ENCODE data around the gene RELL1. TPM values are rescaled to one million over a fixed set of nuclear protein-coding genes. Genes with fewer than 3 reads are reported as not detected.

RELL1 gene
- total RNA-seq, 1 donor = 61.2 TPM

GRCh38 chr4:37597034-37597433 is 89.1 kb downstream of the RELL1 start:
- no peak for DNase-seq (ENCODE audit: insufficient read length, low spot score, missing footprints)
- no peak overlapping the region for H2AFZ ChIP-seq (ENCODE audit: low read length)
- no peaks in the 10 kb centered on the region for H3K9me3 ChIP-seq (ENCODE audit: low read depth, low read length)
- H3K27me3 ChIP-seq (ENCODE audit: insufficient read depth, low read length) = no peaks in the 10 kb centered on the region
- no peaks in the 10 kb centered on the region for H3K79me2 ChIP-seq (ENCODE audit: insufficient read depth, low read length)
- H3K36me3 ChIP-seq (ENCODE audit: insufficient read depth, low read length) = no peaks in the 10 kb centered on the region
- H3K27ac ChIP-seq (ENCODE audit: low read depth, low read length) = no peak overlapping the region
- H3K4me3 ChIP-seq (ENCODE audit: insufficient read depth, low read length) = no peak overlapping the region
- no peak for TF ChIP-seq CTCF (IDR thresholded peaks at IDR 0.05; ENCODE audit: extremely low read depth, low read depth, low read length)
- H3K4me1 ChIP-seq (ENCODE audit: insufficient read depth, low read length) = peaks cover 6% of the 10 kb centered on the region
- no peaks in the 10 kb centered on the region for H4K20me1 ChIP-seq (ENCODE audit: insufficient read depth, low read length)
- no peak overlapping the region for H3K4me2 ChIP-seq (ENCODE audit: insufficient read depth, low read length)

GRCh38 chr4:37595875-37596680 is 90.1 kb downstream of the RELL1 start:
- no peaks in the 10 kb centered on the region for H3K36me3 ChIP-seq (ENCODE audit: insufficient read depth, low read length)
- DNase-seq (ENCODE audit: insufficient read length, low spot score, missing footprints) = no peak
- H3K79me2 ChIP-seq (ENCODE audit: insufficient read depth, low read length) = no peaks in the 10 kb centered on the region
- H3K9me3 ChIP-seq (ENCODE audit: low read depth, low read length) = no peaks in the 10 kb centered on the region
- TF ChIP-seq CTCF (IDR thresholded peaks at IDR 0.05; ENCODE audit: extremely low read depth, low read depth, low read length) = no peak
- H3K4me1 ChIP-seq (ENCODE audit: insufficient read depth, low read length) = peaks cover 3% of the 10 kb centered on the region
- no peak overlapping the region for H2AFZ ChIP-seq (ENCODE audit: low read length)
- no peak overlapping the region for H3K4me3 ChIP-seq (ENCODE audit: insufficient read depth, low read length)
- H3K4me2 ChIP-seq (ENCODE audit: insufficient read depth, low read length) = no peak overlapping the region
- H3K27ac ChIP-seq (ENCODE audit: low read depth, low read length) = no peak overlapping the region
- no peaks in the 10 kb centered on the region for H4K20me1 ChIP-seq (ENCODE audit: insufficient read depth, low read length)
- no peaks in the 10 kb centered on the region for H3K27me3 ChIP-seq (ENCODE audit: insufficient read depth, low read length)

- Histone ChIP-seq H3K4me2 (ENCODE audit: insufficient read depth, low read length) (no peak overlapping the region), H3K4me3 (ENCODE audit: insufficient read depth, low read length) (no peak overlapping the region), H3K36me3 (ENCODE audit: insufficient read depth, low read length) (no peaks in the 10 kb centered on the region), H3K4me1 (ENCODE audit: insufficient read depth, low read length) (no peaks in the 10 kb centered on the region), H3K79me2 (ENCODE audit: insufficient read depth, low read length) (no peaks in the 10 kb centered on the region), H2AFZ (ENCODE audit: low read length) (no peak overlapping the region), H3K27ac (ENCODE audit: low read depth, low read length) (no peak overlapping the region), H3K9me3 (ENCODE audit: low read depth, low read length) (no peaks in the 10 kb centered on the region), H4K20me1 (ENCODE audit: insufficient read depth, low read length) (no peaks in the 10 kb centered on the region), H3K27me3 (ENCODE audit: insufficient read depth, low read length) (no peaks in the 10 kb centered on the region)
- no peak for TF ChIP-seq CTCF (IDR thresholded peaks at IDR 0.05; ENCODE audit: extremely low read depth, low read depth, low read length)
- no peak for DNase-seq (ENCODE audit: insufficient read length, low spot score, missing footprints)
Observed at GRCh38 chr4:37594099-37594498, 92.1 kb downstream of the RELL1 start.

GRCh38 chr4:37591349-37591748 is 94.8 kb downstream of the RELL1 start:
- H4K20me1 ChIP-seq (ENCODE audit: insufficient read depth, low read length) = no peaks in the 10 kb centered on the region
- no peaks in the 10 kb centered on the region for H3K9me3 ChIP-seq (ENCODE audit: low read depth, low read length)
- no peak overlapping the region for H3K27ac ChIP-seq (ENCODE audit: low read depth, low read length)
- no peak for TF ChIP-seq CTCF (IDR thresholded peaks at IDR 0.05; ENCODE audit: extremely low read depth, low read depth, low read length)
- no peak overlapping the region for H2AFZ ChIP-seq (ENCODE audit: low read length)
- H3K79me2 ChIP-seq (ENCODE audit: insufficient read depth, low read length) = no peaks in the 10 kb centered on the region
- H3K36me3 ChIP-seq (ENCODE audit: insufficient read depth, low read length) = no peaks in the 10 kb centered on the region
- DNase-seq (ENCODE audit: insufficient read length, low spot score, missing footprints) = no peak
- no peaks in the 10 kb centered on the region for H3K4me1 ChIP-seq (ENCODE audit: insufficient read depth, low read length)
- H3K27me3 ChIP-seq (ENCODE audit: insufficient read depth, low read length) = no peaks in the 10 kb centered on the region
- H3K4me3 ChIP-seq (ENCODE audit: insufficient read depth, low read length) = no peak overlapping the region
- H3K4me2 ChIP-seq (ENCODE audit: insufficient read depth, low read length) = no peak overlapping the region
